NOMO-1 (cell line): ENCODE measurements around the gene CACNG5.

Experiments used
- DNase-seq, 2 experiments: peaks; one replicate each; lab custom pipeline; 2025; ENCODE audit not compliant: unreplicated experiment in 2 of 2; lab: John Stamatoyannopoulos, UW

The CACNG5 gene

GRCh38 chr17:66903296-66903695, 68.4 kb downstream of the CACNG5 start:
- peak in 1 of 2 experiments; percentile 53 for DNase-seq

GRCh38 chr17:66903781-66904180, 68.9 kb downstream of the CACNG5 start:
- no peak for DNase-seq

GRCh38 chr17:66904760-66905624, 70.1 kb downstream of the CACNG5 start:
- no peak for DNase-seq

DNA sequence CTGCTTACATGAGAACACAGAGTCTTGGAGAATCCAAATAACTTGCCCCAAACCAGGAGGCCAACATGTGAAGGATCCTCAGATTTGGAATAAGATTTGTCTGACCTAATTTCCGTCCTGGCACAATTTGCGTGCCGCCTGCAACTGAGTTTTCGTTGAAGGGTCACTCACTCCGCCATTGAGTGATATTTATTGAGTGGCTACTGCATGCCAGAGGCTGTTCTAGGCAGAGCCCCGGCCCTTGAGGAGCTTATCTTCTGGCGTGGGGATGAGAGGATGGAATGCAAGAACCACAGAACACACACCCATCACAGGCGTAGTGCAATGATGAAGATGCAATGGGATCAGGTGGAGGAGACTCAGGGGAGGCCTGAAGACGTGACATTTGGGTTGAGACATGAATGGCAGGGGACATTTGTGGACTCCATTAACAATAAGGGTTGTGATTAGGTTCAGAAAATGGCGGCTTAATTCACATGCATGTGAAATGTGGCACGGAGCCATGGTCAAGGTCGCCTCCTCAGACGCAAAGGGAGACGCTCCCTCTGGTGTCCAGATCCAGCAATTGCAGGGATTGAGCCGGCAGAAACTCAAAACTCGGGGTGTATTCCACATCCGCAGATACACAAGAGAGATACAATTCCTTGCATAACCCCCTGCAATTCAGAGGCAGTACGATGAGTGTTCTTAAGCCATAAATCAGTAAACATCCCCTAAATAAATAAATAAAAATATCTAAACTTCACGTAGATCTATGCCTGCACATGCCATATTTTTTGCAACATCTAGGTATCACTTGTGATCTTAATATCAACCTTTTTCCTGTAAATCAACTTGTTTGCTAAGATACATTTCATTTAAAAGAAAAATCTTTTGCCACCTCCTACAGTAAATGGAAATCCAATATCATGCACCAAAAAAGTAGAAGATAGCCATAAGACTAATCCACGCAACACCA, 71.7 kb downstream of the CACNG5 start:
- DNase-seq = peak; percentile 49 to 58

DNA sequence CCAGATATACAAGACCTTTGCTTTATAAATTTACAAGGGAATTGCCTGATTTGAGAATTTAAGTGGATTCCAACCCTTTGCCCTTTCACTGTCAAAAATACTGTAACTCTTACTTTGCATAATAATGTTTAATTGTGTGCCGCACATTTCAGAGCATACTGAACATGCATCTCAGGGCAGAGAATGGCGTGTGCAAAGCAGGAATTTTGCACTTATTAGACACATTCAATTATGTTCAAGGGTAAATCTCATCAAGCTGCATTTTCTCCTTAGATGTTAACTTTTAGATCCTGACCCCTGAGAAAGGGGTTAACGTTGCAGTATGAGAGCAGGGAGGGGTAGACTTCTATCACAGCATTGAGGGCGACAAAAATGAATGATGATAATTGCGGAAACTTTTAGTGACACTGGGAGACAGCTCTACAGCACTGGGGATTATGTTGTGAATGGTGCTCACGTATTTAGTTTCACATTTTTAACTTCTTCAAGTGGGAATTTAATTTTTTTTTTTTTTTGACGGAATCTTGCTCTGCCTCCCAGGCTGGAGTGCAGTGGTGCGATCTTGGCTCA, 75.0 kb downstream of the CACNG5 start:
- DNase-seq = no peak

GRCh38 chr17:66910651-66911285, 75.9 kb downstream of the CACNG5 start:
- DNase-seq = no peak

GRCh38 chr17:66915204-66915611, 80.3 kb downstream of the CACNG5 start:
- DNase-seq = no peak

- DNase-seq = no peak
These were observed 80.9 kb downstream of the CACNG5 start for GRCh38 chr17:66915792-66916191.

DNA sequence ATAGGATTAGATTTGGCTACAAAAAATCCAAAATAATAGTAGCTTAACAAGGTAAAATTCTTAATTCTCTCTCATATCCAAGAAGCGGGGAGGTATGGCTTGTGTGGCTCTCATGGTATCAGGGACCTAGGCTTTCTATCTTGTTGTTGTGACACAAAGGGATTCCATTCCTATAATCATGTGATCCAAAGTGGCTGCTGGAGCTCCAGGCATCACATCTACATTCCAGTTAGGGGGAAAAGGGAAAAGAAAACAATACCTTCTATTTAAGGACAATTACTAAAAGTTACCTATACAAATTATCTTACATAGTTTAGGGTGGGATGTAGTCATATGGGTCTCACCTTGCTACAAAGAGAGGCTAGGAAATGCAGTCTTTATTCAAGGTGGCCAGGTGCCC, 82.0 kb downstream of the CACNG5 start:
- DNase-seq = no peak

DNA sequence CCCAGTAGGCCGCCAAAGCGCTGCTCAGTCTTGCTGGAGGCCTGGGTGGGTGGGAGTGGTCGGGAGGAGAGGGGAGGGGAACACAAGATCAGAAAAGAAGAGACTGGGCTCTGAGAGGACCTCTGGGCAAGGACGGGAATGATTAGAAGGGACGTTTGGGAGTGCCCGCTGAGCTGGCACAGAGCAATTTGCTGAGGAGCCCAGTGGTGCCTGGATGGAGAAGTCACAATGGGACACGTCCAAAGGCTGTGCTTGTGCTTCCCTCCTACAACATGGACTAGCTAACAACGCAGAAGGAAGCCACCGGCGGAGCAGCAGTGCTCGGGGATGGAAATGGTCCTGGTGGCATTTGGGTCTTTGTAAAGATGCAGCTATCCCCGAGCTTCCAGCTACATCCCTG, 84.0 kb downstream of the CACNG5 start:
- no peak for DNase-seq

DNA sequence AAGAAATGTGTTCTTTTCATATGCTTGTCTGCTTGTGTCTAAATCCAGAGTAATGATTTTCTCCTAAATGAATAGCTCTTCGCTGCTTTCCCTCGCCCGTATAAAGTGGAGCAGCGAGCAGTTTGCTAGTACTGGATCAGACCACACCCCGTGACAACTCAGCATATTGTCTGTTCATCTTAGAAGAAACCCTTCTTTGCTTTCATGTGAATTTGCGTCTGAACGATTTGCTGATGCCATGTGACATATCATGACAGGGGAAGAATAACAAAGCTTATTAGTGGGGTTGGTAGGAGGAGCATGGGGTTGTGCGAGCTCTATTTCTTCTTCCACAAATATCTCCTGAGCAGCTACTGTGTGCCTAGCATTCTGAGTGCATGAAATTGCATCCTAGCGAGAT, 85.5 kb downstream of the CACNG5 start:
- DNase-seq = no peak

- no peak for DNase-seq
These were observed 86.0 kb downstream of the CACNG5 start for GRCh38 chr17:66920950-66921349.

- no peak for DNase-seq
These were observed 89.0 kb downstream of the CACNG5 start for GRCh38 chr17:66923886-66924285.

GRCh38 chr17:66925811-66926500, 91.0 kb downstream of the CACNG5 start:
- no peak for DNase-seq

GRCh38 chr17:66928949-66929348, 94.0 kb downstream of the CACNG5 start:
- DNase-seq = no peak

- no peak for DNase-seq
These were observed 94.7 kb downstream of the CACNG5 start for GRCh38 chr17:66929591-66929990.

DNA sequence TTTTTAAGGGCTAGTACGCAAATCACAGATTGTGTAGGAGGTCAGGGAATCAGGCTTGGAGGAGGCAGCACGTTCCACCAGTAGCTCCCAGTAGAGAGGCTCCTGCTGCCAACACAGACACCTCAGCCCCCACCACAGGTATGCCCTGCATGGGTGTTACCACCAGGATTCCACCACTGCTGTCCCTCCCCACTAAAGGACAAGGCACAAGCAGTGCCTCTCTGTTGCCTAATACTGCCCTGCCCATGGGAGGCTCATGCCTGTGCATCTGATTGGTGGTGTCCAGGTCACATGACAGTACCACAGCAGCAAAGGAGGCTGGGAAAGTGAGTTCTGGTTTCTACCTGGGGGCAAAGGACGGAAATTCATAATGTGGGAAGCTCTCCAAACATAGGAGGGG, 96.0 kb downstream of the CACNG5 start:
- no peak for DNase-seq

DNA sequence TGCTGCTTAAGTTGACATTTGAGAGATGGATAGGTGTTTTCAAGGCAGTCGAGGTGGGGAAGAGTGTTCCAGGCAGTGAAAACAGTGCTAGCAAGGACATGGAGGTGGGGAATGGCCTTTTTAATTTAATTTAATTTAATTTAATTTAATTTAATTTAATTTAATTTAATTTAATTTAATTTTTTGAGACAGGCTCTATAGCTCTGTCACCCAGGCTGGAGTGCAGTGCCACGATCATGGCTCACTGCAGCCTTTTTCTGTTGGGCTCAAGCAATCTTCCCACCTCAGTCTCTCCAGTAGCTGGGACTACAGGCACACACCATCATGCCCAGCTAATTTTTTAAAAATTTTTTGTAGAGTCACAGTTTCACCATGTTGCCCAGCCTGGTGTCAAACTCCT, 97.4 kb downstream of the CACNG5 start:
- no peak for DNase-seq

DNA sequence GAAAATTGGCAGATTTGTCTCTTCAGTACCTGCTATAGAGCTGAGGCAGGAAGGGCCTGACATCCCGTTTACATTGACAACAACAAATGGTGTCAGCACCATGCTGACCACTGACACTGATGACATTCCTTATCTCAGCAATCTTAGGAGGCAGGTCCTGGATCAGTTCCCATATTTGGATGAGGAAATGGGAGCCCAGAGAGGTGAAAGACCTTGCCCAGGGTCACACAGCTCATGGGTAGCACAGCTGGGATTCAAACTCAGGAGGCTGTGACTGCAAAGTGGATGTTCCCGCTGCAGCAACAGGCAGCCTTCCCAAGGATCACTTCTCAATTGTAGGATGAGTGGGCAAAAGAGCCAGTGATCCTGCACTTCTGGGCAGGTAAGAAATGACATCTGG, 99.1 kb downstream of the CACNG5 start:
- no peak for DNase-seq
